ENCODE results near the gene DCHS1. TPM values are rescaled to one million over a fixed set of nuclear protein-coding genes. Genes with fewer than 3 reads are reported as not detected.

Gene DCHS1
- total RNA-seq, 1 donor from 2014 or later: 15.5 TPM

GRCh38 chr11:6640985-6641701 lies 14.5 kb downstream of the DCHS1 start:
- no peaks in the 10 kb centered on the region for H3K36me3 ChIP-seq (ENCODE audit: control insufficient read depth, insufficient read depth, low read length)
- H3K4me3 ChIP-seq (ENCODE audit: low read depth, low read length): no peak overlapping the region
- DNase-seq (ENCODE audit: low read depth): no peak
- H3K27me3 ChIP-seq (ENCODE audit: control insufficient read depth, insufficient read depth, low read length): peaks cover 3% of the 10 kb centered on the region
- TF ChIP-seq, protein P1, sequence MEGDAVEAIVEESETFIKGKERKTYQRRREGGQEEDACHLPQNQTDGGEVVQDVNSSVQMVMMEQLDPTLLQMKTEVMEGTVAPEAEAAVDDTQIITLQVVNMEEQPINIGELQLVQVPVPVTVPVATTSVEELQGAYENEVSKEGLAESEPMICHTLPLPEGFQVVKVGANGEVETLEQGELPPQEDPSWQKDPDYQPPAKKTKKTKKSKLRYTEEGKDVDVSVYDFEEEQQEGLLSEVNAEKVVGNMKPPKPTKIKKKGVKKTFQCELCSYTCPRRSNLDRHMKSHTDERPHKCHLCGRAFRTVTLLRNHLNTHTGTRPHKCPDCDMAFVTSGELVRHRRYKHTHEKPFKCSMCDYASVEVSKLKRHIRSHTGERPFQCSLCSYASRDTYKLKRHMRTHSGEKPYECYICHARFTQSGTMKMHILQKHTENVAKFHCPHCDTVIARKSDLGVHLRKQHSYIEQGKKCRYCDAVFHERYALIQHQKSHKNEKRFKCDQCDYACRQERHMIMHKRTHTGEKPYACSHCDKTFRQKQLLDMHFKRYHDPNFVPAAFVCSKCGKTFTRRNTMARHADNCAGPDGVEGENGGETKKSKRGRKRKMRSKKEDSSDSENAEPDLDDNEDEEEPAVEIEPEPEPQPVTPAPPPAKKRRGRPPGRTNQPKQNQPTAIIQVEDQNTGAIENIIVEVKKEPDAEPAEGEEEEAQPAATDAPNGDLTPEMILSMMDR (IDR thresholded peaks at IDR 0.05; ENCODE audit: insufficient read depth, low read length, poor library complexity, severe bottlenecking): no peak

- DNase-seq (ENCODE audit: low read depth): no peak
- TF ChIP-seq, protein P1 (IDR thresholded peaks at IDR 0.05; ENCODE audit: insufficient read depth, low read length, poor library complexity, severe bottlenecking): no peak
- Histone ChIP-seq H3K36me3 (ENCODE audit: control insufficient read depth, insufficient read depth, low read length) (no peaks in the 10 kb centered on the region), H3K4me3 (ENCODE audit: low read depth, low read length) (no peak overlapping the region), H3K27me3 (ENCODE audit: control insufficient read depth, insufficient read depth, low read length) (peaks cover 3% of the 10 kb centered on the region)
These were observed 15.3 kb downstream of the DCHS1 start for GRCh38 chr11:6640036-6640984.

GRCh38 chr11:6638429-6638828 lies 17.2 kb downstream of the DCHS1 start:
- Histone ChIP-seq H3K27me3 (ENCODE audit: control insufficient read depth, insufficient read depth, low read length) (no peaks in the 10 kb centered on the region), H3K36me3 (ENCODE audit: control insufficient read depth, insufficient read depth, low read length) (no peaks in the 10 kb centered on the region), H3K4me3 (ENCODE audit: low read depth, low read length) (no peak overlapping the region)
- no peak for DNase-seq (ENCODE audit: low read depth)
- TF ChIP-seq, protein P1 (IDR thresholded peaks at IDR 0.05; ENCODE audit: insufficient read depth, low read length, poor library complexity, severe bottlenecking): no peak

DNA sequence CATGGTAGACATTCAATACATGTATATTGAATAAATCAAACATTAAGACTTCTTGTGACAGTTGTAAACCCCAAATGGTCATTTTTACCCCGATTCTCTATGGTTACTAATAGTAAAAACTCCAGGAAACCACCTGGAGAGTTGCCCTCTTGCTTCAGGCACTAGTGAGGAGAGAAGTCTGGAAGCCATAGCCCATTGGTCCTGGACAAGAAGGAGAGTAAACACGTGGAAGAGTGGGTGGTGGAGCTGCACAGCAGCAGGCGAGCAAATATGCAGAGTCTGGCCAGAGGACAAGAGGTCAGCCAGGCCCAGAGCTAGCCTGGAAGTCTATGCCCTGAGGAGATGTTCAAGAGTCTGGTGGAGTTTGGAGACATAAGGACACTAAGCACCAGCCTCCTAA lies 17.7 kb downstream of the DCHS1 start:
- no peak for DNase-seq (ENCODE audit: low read depth)
- TF ChIP-seq, protein P1 (IDR thresholded peaks at IDR 0.05; ENCODE audit: insufficient read depth, low read length, poor library complexity, severe bottlenecking): no peak

DNA sequence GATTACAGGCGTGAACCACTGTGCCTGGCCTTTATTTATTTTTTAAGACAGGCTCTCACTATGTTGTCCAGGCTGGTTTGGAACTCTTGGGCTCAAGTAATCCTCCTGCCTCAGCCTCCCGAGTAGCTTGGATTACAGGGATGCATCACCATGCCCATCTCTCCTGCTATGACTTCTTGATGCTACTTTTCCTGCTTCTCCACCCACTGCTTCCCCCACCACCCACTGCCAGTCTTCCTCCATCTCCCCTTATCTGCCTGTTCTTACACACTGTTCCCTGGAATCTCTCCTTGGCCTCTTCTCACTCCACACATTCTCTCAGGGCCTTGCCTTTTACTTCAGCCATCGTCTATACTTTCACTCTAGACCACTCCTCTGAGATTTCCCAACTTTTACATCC lies 19.1 kb downstream of the DCHS1 start:
- TF ChIP-seq, protein P1 (IDR thresholded peaks at IDR 0.05; ENCODE audit: insufficient read depth, low read length, poor library complexity, severe bottlenecking): no peak
- no peak for DNase-seq (ENCODE audit: low read depth)
- Histone ChIP-seq H3K4me3 (ENCODE audit: low read depth, low read length) (no peak overlapping the region), H3K27me3 (ENCODE audit: control insufficient read depth, insufficient read depth, low read length) (no peaks in the 10 kb centered on the region), H3K36me3 (ENCODE audit: control insufficient read depth, insufficient read depth, low read length) (no peaks in the 10 kb centered on the region)

More for the DNA sequence above, 17.7 kb downstream of the DCHS1 start:
- no peaks in the 10 kb centered on the region for H3K27me3 ChIP-seq (ENCODE audit: control insufficient read depth, insufficient read depth, low read length)
- no peaks in the 10 kb centered on the region for H3K36me3 ChIP-seq (ENCODE audit: control insufficient read depth, insufficient read depth, low read length)
- no peak overlapping the region for H3K4me3 ChIP-seq (ENCODE audit: low read depth, low read length)

Data from kidney epithelial cell (primary cell).